Natural killer cell treated with Interleukin-12 subunit alpha and Interleukin-12 subunit beta and Interleukin-15 and Interleukin-18, amount 100 ng/mL, for 72 hours (primary cell): Measurements from ENCODE around the gene CLCN7. TPM values are rescaled to one million over a fixed set of nuclear protein-coding genes. Genes with fewer than 3 reads are reported as not detected.
"Not testable (repeated sequence)": the region's sequence is repeated elsewhere in the genome, so short reads cannot be mapped to it uniquely, and the experiment has no call there.

Experiments
- ATAC-seq, 2 donors: fragments of 150-1000 bp; cut with Tn5 transposase in 1 of 2; sonication (Bioruptor Pico), chemical (Tn5 transposase) in 1 of 2; 2 replicates each; pipeline ENCODE4 v1.10.0; 2021
- DNase-seq: peaks from one replicate; pipeline ENCODE4 v3.0.0; 2022; ENCODE audit warnings: low spot score
- H3K27ac Mint-ChIP-seq, 2 donors: 1 replicate in 1 of 2; 2 replicates in 1 of 2; pipeline ENCODE4 v1.8.0; 2022; ENCODE audit warnings: mixed read lengths in 2 of 2, mild to moderate bottlenecking in 1 of 2, moderate library complexity in 1 of 2
- H3K27me3 Mint-ChIP-seq, 2 donors: 1 replicate in 1 of 2; 2 replicates in 1 of 2; pipeline ENCODE4 v1.8.0; 2022; ENCODE audit warnings: mixed read lengths in 2 of 2
- H3K36me3 Mint-ChIP-seq: one replicate; pipeline ENCODE4 v1.8.0; 2022; ENCODE audit warnings: mixed read lengths
- H3K4me1 Mint-ChIP-seq, 2 donors: 1 replicate in 1 of 2; 2 replicates in 1 of 2; pipeline ENCODE4 v1.8.0; 2022; ENCODE audit warnings: low read depth in 2 of 2, mixed read lengths in 2 of 2, mild to moderate bottlenecking in 1 of 2
- H3K4me3 Mint-ChIP-seq: one replicate; pipeline ENCODE4 v1.8.0; 2022; ENCODE audit warnings: mixed read lengths
- H3K9me3 Mint-ChIP-seq: 2 replicates; pipeline ENCODE4 v1.8.0; 2022; ENCODE audit warnings: mixed read lengths
- total RNA-seq, 2 donors: library from RNA; stranded (reverse); gene quantifications; one replicate each; pipeline ENCODE4 v1.2.3, GENCODE V29; 2022

CLCN7 gene
- total RNA-seq, 2 donors from 2014 or later, result 52.2 to 73.5 TPM

DNA sequence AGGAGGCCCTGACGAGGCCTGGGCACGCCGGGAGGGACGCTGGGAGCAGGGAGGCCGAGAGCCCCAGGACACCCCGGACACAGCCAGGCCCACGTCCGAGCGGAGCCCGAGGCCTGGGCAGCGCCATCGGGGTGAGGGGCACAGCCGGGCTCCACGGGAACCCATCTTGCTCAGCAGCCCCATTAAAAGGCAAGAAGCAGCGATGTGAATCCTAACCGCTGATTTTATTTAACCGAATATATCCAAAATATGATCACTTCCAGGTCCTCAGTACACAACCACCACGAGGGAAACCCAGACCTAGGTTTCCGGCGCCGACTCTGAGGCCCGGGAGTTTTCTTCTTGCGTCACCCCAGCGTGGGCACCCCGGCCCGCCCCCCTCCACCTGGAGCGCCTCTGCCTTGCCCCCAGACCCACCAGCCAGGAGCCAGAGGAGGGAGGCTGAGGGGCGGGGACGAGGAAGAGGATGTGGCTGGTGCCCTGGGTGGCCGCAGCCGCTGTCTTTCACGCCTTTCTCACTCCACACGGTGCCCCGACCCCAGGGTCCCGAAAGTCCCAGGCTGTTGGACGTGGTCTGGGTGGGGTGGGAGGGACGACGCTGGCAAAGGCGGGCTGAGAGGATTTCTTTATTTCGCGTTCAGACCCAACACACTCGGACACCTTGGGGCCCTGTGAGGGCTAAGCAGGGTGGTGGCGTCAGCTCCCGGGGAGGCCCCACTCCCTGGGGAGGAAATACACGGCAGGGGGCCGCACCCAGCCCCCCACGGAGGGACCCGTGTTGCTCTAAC, 29.9 kb downstream of the CLCN7 start:
- no peaks in the 10 kb centered on the region for H3K27me3 Mint-ChIP-seq
- DNase-seq (no peak), ATAC-seq (no peak)
- no peaks in the 10 kb centered on the region for H3K36me3 Mint-ChIP-seq
- H3K27ac Mint-ChIP-seq, result no peak overlapping the region
- peaks cover 0 to 5% of the 10 kb centered on the region in 2 donors for H3K4me1 Mint-ChIP-seq
- no peak overlapping the region for H3K4me3 Mint-ChIP-seq
- H3K9me3 Mint-ChIP-seq, result no peaks in the 10 kb centered on the region

DNA sequence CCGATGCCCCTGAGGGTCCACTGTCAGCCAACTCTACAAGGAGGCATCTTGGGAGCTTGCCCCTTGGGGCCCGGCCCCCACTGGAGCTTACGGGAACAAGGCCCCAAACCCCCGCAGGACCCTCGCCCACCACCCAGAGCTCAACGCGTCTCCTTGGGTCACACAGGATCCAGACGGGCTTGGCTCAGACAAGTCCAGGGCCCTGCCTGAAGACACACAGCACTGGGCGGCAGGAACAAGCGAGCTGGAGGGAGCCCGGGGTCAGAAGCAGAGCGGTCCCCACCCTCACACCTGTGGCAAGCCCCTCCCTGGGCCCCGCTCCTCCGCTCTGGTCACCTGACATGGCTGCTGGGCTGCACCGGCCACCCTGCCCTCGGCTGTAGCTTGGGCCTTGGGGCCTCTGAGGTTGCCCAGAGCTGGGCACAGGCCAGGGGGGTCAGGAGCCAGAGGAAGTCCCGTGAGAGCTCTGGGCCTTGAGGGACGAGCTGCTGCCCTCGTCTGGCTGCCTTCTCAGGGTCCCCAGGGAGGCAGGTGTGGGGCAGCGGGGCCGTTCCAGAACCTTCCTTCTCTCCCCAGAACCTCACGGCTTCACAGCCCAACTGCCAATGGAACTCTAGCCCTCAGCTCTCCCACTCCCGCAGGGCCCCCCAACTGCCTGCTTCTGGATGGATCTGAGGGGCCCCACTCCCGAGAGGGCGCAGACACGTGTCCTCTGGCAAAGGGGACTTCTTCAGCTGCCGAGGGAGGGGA, 30.7 kb downstream of the CLCN7 start, which contains the start of gene CCDC154:
CCDC154 (minus strand) TSS at position 577 of the 750 bp plus-strand sequence; CDS start at position 343, 234 bp downstream.
- H3K27me3 Mint-ChIP-seq, result no peaks in the 10 kb centered on the region
- no peaks in the 10 kb centered on the region for H3K9me3 Mint-ChIP-seq
- H3K4me3 Mint-ChIP-seq, result no peak within 1 kb of the TSS
- no peak within 1 kb of the TSS for H3K27ac Mint-ChIP-seq
- ATAC-seq (no peak), DNase-seq (no peak)
- no peaks in the 10 kb centered on the region for H3K4me1 Mint-ChIP-seq
- H3K36me3 Mint-ChIP-seq, result no peaks in the 10 kb centered on the region

DNA sequence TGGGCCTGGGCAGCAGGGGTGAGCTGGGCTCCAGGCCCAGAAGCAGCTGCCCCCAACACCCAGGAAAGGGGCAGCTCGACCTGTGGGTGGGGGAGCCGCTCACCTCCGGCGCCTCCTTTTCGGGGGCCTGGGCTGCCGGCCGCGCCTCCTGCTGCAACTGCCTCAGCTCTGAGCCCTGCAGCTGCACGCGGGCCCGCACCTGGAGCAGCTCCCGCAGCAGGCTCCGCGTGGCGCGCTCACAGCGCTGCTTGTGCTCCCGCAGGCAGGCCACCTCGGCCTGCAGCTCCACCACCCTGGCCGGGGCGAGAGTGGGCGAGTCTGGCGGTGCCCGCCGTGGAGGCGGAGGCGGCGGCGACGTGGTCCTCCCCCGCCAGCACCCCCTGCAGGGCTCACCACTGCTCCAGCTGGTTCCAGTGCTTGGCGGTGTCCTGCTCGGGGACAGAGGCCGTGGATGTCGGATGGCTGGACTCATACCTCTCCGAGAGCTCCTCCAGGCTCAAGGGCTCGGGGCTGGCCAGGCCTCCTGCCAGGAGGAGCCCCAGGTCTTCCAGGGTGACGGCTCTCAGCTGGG, 31.3 kb downstream of the CLCN7 start:
- Mint-ChIP-seq H3K4me3 (no peak overlapping the region), H3K4me1 (no peaks in the 10 kb centered on the region), H3K36me3 (no peaks in the 10 kb centered on the region), H3K9me3 (no peaks in the 10 kb centered on the region), H3K27ac (no peak overlapping the region), H3K27me3 (no peaks in the 10 kb centered on the region)
- ATAC-seq (no peak), DNase-seq (no peak)

DNA sequence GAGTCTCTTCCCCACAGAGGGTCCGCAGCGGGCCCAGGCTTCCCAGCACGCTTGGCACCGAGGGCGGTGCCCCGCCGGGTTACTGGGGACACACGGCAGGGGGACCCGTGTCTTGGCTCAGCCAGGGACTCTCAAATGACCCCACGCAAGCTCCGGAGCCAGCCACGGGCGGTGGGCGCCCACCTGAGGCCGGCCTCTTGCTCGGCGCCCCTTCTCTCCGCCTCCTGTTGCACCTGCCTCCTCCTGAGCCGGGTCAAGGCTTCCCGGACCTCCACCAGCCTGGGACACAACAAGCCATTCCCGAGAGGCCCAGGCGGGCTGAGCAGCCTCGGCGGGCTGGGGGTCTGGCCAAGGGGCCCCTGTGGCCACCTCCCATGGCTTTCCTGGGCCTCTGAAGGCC, 32.1 kb downstream of the CLCN7 start:
- no peak for ATAC-seq
- Mint-ChIP-seq H3K27me3 (no peaks in the 10 kb centered on the region), H3K4me1 (no peaks in the 10 kb centered on the region), H3K4me3 (no peak overlapping the region), H3K27ac (no peak overlapping the region), H3K9me3 (no peaks in the 10 kb centered on the region), H3K36me3 (no peaks in the 10 kb centered on the region)
- no peak for DNase-seq

GRCh38 chr16:1441391-1441829, 33.4 kb downstream of the CLCN7 start:
- no peak overlapping the region for H3K4me3 Mint-ChIP-seq
- H3K9me3 Mint-ChIP-seq, result no peaks in the 10 kb centered on the region
- no peak for ATAC-seq
- no peak for DNase-seq
- no peaks in the 10 kb centered on the region for H3K36me3 Mint-ChIP-seq
- H3K4me1 Mint-ChIP-seq, result no peaks in the 10 kb centered on the region
- H3K27me3 Mint-ChIP-seq, result no peaks in the 10 kb centered on the region
- H3K27ac Mint-ChIP-seq, result no peak overlapping the region

DNA sequence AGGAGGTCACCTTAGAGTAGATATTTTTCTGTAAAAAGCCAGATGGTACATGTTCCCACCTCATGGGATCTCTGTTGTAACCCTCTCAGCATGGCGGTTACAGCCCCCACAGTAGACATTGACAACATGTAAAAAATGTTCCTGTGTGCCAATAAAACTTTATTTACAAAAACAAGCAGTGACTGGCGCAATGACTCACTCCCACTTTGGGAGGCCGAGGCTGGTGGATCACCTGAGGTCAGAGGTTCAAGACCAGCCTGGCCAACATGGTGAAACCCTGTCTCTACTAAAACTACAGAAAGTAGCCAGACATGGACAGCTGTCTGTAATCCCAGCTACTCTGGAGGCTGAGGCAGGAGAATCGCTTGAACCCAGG, 35.1 kb downstream of the CLCN7 start:
- DNase-seq, H3K9me3 Mint-ChIP-seq, H3K27ac Mint-ChIP-seq, H3K4me1 Mint-ChIP-seq, H3K27me3 Mint-ChIP-seq, ATAC-seq, H3K36me3 Mint-ChIP-seq, H3K4me3 Mint-ChIP-seq: not testable (repeated sequence)

GRCh38 chr16:1439058-1439698, 35.6 kb downstream of the CLCN7 start:
- H3K9me3 Mint-ChIP-seq, result no peaks in the 10 kb centered on the region
- H3K27me3 Mint-ChIP-seq, result no peaks in the 10 kb centered on the region
- H3K36me3 Mint-ChIP-seq, result no peaks in the 10 kb centered on the region
- DNase-seq (no peak), ATAC-seq (no peak)
- no peak overlapping the region for H3K4me3 Mint-ChIP-seq
- H3K4me1 Mint-ChIP-seq, result no peaks in the 10 kb centered on the region
- H3K27ac Mint-ChIP-seq, result no peak overlapping the region

DNA sequence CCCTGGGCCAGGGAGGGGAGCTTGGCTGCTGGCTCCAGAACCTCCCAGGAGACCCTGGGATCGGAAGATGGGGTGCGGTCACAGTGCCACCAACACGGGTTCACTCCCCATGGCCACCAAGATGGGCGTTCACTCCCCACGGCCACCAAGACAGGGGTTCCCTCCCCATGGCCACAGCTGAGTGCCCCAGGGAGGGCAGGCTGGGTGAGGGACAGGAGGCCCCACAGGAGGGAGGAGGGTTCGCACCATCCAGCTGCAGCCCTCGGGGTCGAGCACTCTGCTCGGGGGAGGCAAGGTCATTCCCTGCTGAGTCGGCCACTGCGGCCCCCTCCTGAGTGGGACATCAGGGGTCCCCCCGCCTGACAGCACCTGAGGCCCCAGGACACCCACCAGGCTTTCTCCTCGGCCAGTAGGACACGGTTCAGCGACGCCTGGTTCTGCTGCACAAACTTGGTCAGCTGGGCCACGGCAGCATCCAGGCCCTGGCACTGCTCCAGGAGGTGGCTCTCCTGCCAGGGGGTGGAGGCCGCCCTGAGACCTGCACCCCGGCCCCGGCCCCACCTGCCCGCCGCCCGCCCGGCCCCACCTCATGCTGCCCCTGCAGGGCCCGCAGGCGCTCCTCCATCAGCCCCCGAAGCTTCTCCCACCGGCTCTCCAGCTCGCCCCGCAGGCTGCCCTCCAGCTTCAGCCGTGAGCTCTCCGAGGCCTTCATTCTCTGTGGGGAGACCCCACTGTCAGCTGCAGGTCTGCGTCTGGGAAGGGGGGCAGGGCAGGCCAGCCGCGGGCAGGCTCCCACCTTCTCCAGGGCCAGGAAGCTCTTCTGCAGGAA, 36.4 kb downstream of the CLCN7 start:
- Mint-ChIP-seq H3K4me1 (no peaks in the 10 kb centered on the region), H3K36me3 (no peaks in the 10 kb centered on the region), H3K27ac (no peak overlapping the region), H3K27me3 (no peaks in the 10 kb centered on the region), H3K4me3 (no peak overlapping the region), H3K9me3 (no peaks in the 10 kb centered on the region)
- DNase-seq, result no peak
- ATAC-seq, result no peak

DNA sequence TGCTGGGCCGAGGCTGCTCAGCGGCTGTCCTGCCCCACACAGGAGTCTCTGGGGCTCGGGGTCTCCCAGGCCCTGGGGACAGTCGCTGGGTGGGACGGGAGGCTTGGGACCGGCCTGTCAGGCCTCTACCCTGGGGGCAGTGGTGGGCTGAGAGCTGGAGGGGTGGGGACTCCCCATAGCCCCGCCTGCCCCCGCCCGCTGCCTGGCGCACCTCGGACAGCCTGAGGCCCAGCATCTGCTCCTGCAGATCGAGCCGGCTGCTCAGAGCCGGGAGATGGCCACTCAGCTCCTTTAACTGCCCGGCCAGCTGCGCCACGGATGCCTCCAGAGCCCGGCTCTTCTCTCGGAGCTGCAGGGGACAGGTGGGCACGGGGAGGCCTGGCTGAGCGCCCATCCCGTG, 37.2 kb downstream of the CLCN7 start:
- ATAC-seq (no peak), DNase-seq (no peak)
- Mint-ChIP-seq H3K27ac (no peak overlapping the region), H3K27me3 (no peaks in the 10 kb centered on the region), H3K9me3 (no peaks in the 10 kb centered on the region), H3K4me3 (no peak overlapping the region), H3K4me1 (no peaks in the 10 kb centered on the region), H3K36me3 (no peaks in the 10 kb centered on the region)

GRCh38 chr16:1436731-1437355, 38.0 kb downstream of the CLCN7 start:
- Mint-ChIP-seq H3K4me3 (no peak overlapping the region), H3K9me3 (no peaks in the 10 kb centered on the region), H3K4me1 (no peaks in the 10 kb centered on the region), H3K36me3 (no peaks in the 10 kb centered on the region), H3K27me3 (no peaks in the 10 kb centered on the region), H3K27ac (no peak overlapping the region)
- ATAC-seq, result no peak
- no peak for DNase-seq

GRCh38 chr16:1435921-1436697, 38.7 kb downstream of the CLCN7 start:
- no peak overlapping the region for H3K4me3 Mint-ChIP-seq
- no peak overlapping the region for H3K27ac Mint-ChIP-seq
- H3K27me3 Mint-ChIP-seq, result no peaks in the 10 kb centered on the region
- DNase-seq, result no peak
- H3K36me3 Mint-ChIP-seq, result no peaks in the 10 kb centered on the region
- H3K9me3 Mint-ChIP-seq, result no peaks in the 10 kb centered on the region
- no peak for ATAC-seq
- H3K4me1 Mint-ChIP-seq, result no peaks in the 10 kb centered on the region
